ENCODE data around the gene CAMK1D.

The CAMK1D gene

DNA sequence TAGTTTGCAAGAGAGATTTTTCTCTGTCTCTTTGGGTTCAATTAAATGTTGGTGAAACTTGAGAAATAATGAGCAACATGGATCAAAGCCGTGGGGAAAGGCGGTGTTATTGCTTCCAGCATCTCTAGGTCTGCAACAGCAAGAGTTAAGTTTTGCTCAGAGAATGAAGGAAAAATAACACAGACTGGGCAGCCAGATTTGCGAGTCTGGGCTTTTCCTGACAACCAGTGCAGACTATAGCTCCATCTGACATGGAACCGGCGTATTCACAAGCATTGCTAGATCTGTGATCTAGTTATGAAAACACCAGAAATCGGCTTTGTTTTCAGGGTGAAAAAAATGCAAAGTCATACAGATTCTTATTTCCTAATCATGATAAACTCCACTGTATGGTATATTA, 110.4 kb downstream of the CAMK1D start:
- in situ Hi-C loops (cut with MboI; ENCODE audit: low sequenced_read_pairs) = no loop called here

DNA sequence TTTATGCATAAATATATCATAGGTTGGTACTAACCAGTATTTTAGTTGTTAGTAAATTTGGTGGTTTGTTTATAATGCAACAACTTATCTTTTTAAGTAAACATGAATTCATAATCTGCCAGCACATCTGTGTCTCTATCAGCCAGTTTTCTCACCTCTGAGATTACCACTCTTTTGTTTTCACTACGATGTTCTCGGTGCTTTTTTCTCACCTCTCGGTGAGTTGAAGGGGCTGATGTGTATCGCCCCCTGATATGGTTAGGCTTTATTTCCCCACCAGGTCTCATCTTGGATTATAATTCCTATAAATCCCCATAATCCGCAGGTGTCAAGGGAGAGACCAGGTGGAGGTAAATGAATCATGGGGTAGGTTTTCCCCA, 114.1 kb downstream of the CAMK1D start:
- in situ Hi-C loops (cut with MboI; ENCODE audit: low sequenced_read_pairs) = no loop called here

DNA sequence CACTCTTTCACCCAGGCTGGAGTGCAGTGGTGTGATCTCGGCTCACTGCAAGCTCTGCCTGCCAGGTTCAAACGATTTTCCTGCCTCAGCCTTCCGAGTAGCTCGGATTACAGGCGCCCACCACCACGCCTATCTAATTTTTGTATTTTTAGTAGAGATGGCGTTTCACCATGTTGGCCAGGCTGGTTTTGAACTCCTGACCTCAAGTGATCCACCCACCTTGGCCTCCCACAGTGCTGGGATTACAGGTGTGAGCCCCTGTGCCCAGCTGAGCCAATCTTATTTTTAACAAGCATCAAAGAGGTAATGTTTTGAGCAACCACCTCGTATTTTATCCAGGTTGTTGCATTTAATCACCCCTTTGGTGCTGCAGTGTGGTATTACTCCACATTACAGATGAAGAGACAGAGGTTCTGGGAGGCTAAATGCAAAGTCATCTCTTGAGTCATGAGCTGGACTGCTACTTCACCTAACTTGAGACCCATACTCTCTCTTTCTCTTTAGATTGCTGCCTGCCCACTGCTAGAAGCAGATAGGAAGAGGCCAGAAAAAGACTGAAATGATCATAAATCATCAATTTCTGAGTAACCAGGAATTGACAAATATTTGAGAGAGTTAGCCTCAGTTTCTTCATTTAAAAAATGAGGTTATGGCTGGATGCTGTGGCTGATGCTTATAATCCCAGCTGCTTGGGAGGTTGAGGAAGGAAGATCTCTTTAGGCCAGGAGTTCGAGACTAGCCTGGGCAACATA, 116.2 kb downstream of the CAMK1D start:
- in situ Hi-C loops (cut with MboI; ENCODE audit: low sequenced_read_pairs) = no loop called here

DNA sequence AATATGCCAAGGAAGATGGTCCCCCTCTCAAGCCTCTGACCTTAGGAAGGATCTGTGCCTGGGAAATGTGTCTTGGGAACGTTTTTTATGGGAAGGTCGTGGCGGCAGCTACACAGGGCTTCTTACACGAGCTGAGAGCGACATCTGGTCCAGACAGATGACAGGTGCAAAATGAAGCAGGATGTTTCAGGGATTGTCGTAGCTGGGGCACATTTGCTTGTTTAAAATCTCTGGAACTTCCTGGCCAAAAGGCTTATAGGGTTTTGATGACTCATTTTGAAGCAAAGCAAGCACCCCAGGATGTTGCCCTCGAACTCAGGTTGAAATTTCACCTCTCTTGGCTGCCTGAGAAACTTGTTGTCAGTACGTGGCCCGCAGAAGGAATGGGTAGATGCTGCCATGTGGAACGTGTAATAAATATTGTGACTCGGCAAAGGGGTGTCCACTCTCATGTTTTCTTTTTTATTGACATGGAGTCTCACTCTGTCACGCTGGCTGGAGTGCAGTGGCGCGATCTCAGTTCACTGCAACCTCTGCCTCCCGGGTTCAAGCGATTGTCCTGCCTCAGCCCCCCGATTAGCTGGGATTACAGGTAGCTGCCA, 117.5 kb downstream of the CAMK1D start:
- in situ Hi-C loops (cut with MboI; ENCODE audit: low sequenced_read_pairs) = no loop called here

DNA sequence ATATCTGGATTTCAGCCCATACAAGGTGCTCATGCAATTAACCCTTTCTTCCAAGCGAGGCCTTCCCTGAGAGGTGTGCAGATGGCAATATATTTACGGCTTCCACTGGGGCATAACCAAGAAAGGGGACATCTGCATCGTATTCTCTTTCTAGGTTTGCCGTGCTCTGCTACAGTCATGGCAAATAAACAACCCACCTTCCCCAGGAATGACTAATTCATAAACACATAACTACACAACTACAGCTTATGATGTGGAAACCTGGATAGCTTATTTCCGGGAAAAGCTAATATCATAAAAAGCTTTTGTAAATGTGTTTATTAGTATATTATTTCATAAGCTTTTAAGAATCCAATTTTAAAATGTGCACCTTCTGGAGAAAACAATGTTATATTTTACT, 120.0 kb downstream of the CAMK1D start:
- in situ Hi-C loops (cut with MboI; ENCODE audit: low sequenced_read_pairs) = no loop called here

DNA sequence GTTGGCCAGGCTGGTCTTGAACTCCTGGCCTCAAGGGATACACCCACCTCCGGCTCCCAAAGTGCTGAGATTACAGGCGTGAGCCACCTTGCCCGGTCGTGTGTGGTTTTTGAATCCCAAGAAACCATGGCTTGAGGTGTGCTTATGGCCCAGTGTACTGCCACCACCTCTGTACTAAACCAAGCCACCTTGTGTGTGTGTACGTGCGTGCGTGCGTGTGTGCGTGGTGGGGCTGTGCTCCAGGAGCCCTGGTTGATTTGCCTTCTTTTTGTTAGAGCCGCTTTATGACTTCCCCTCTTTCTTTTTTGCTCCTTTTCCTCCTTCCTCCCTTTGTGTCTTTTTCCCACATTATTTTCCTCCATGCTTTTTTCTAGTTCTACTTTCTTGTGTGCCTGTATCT, 121.4 kb downstream of the CAMK1D start:
- in situ Hi-C loops (cut with MboI; ENCODE audit: low sequenced_read_pairs) = no loop called here

DNA sequence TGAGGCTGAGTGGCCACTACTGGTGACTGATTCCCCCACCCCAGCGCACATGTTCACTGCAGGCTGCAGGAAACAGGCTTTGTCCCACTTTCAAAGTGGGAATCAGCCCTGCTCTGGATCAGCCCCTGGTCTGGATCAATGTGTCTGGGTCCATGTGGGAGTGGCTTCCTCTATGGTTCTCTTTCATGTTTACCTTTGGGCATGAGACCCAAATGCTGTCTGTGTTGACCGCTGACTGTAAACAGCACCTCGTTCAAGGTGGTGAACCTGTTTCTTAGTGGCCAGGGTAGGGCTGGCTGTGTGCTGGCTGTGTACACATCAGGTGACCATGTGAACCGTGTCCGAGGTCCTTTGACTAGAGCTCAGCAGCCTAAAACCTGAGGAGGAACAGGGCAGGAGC, 121.8 kb downstream of the CAMK1D start:
- in situ Hi-C loops (cut with MboI; ENCODE audit: low sequenced_read_pairs) = no loop called here

DNA sequence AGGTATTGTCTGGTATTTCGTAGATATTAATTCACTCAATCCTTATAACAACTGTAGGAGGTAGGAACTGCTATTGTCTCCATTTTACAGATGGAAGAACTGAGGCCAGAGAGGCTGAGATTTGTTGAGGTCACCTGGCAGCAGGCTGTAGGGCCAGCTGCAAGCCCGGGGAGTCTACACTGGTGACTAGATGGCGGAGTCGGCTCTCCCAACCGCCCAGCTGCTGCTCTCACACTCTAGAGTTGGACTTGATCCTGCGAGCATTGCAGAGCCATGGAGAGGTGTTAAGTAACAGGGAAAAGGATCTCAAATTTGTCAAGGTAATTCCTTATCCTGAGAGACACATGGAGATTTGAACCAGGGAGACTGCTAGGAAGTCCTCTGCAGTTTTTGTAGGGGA, 124.1 kb downstream of the CAMK1D start:
- in situ Hi-C loops (cut with MboI; ENCODE audit: low sequenced_read_pairs) = no loop called here

DNA sequence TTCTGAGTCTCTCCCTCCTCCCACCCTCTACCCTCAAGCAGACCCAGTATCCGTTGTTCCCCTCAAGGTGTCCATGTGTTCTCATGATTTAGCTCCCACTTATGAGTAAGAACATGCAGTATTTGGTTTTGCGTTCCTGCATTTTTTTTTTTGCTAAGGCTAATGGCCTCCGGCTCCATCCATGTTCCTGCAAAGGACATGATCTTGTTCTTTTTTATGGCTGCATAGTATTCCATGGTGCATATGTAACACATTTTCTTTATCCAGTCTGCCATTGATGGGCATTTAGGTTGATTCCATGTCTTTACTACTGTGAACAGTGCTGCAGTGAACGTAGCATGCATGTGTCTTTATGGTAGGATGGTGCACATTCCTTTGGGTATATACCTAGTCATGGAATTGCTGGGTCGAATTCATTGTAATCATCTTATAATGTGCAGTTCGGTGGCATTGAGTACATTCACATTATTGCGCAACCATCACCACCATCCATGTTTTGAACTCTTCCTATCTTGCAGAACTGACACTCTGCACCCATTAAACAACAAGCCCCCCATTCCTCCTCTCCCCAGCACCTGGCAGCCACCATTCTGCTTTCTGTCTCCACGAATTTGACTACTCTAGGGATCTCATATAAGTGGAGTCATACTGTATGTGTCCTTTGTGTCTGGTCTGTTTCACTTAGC, 125.5 kb downstream of the CAMK1D start:
- in situ Hi-C loops (cut with MboI; ENCODE audit: low sequenced_read_pairs) = no loop called here

DNA sequence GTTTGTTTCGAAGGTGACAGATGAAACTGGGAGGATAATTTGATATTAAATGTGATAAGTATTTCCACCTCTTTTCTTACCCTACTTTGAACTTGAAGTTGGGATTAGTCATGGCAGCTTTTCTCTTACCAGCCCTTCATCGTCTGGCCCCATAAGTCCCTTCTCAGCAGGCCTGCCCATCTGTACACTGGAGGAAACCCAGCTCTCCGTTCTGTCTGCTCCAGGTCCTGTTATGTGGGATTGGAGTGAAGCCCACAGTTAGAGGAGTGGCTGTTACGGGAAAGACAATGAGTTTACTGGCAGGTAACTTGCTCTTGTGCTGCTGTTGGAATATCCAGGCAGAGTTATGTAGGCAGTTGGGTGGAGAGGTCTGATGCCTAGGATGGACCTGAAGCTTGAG, 127.3 kb downstream of the CAMK1D start:
- in situ Hi-C loops (cut with MboI; ENCODE audit: low sequenced_read_pairs) = no loop called here

DNA sequence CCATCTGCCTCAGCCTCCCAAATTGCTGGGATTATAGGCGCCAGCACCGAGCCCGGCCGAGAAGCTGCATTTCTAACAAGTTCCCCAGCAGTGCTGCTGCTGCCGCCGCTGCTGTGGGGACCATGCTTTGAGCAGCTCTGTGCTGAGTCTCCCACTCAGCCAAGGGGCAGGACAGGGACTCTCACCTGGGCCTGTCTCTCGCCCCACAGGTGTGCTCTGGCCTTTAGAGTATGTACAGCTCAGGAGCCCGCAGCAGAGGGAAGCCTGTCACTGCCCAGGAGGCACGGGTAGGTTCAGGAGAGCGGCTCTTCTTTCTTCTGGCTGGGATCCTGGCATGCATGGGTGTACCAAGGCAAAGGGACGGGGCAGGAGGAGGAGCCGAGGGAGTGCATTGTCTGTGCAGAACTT, 130.1 kb downstream of the CAMK1D start:
- in situ Hi-C loops (cut with MboI; ENCODE audit: low sequenced_read_pairs) = no loop called here

DNA sequence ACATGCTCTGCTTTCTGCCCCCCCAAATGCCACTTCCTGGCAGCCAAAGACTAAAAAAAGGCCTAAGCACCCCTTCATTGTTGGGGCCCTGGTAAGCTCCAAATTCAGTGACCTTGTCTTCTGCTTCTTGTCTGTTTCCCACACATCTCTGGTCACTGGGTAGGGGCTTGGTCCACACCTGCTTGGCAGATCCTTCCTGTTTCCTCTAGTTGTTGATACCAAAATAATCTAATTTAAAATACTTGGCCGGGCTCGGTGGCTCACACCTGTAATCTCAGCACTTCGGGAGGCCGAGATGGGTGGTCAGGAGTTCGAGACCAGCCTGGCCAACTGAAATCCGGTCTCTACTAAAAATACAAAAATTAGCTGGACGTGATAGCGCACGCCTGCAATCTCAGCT, 130.6 kb downstream of the CAMK1D start:
- in situ Hi-C loops (cut with MboI; ENCODE audit: low sequenced_read_pairs) = no loop called here

DNA sequence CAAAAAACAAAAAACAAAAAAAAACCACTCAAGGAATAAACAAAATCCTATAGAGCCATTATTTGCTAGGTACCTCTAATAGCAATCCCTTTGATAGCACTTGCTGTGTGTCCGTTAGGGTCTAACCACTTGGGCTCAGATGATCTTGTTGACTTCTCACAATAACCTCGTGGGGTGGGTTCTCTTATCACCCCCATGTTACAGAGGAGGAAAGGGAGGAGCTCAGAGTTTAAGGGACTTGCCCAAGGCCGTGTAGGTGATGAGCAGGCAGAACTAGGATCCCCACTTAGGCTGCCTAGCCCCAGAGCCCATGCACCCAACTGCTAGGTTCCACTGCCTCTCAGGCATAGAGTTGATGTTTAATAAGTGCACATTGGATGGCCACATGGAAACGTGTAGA, 131.1 kb downstream of the CAMK1D start:
- in situ Hi-C loops (cut with MboI; ENCODE audit: low sequenced_read_pairs) = no loop called here

DNA sequence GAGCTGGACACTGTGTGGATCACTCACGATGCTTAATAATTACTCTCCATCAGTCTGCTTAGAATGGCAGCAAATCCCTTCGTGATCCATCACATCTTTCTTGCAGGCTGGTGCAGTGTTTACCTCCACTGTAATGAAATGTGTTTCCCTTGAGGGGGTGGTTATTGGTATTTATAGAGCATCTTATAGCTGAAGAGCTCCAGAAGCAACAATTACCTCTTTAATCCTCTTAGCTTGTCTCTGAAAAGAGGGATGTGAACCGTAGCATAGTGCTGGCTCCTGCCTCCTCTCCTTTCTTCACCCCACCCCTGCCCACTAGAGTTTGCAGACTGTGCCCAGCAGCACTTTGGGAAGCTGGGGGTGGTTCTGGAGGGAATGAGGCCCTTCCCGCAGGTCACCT, 132.6 kb downstream of the CAMK1D start:
- in situ Hi-C loops (cut with MboI; ENCODE audit: low sequenced_read_pairs) = no loop called here

DNA sequence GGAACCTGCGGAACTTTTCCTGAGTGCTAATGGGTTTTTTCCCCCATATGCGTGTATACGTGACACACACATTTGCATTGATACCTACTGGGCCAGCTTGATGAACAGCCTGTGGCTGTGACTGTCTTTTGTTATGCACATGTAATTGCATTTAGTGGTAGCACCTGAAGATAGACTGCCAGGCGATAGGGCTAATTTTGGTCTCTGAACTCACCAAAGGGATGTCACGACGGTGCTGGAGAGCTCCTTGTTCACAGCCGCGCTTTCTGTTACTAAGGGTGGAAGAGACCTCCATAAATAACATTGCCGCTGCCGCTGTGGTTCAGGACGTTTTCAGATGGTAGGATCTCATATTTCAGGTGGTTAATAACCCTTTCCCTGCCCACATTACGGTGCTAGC, 133.2 kb downstream of the CAMK1D start:
- in situ Hi-C loops (cut with MboI; ENCODE audit: low sequenced_read_pairs) = no loop called here

DNA sequence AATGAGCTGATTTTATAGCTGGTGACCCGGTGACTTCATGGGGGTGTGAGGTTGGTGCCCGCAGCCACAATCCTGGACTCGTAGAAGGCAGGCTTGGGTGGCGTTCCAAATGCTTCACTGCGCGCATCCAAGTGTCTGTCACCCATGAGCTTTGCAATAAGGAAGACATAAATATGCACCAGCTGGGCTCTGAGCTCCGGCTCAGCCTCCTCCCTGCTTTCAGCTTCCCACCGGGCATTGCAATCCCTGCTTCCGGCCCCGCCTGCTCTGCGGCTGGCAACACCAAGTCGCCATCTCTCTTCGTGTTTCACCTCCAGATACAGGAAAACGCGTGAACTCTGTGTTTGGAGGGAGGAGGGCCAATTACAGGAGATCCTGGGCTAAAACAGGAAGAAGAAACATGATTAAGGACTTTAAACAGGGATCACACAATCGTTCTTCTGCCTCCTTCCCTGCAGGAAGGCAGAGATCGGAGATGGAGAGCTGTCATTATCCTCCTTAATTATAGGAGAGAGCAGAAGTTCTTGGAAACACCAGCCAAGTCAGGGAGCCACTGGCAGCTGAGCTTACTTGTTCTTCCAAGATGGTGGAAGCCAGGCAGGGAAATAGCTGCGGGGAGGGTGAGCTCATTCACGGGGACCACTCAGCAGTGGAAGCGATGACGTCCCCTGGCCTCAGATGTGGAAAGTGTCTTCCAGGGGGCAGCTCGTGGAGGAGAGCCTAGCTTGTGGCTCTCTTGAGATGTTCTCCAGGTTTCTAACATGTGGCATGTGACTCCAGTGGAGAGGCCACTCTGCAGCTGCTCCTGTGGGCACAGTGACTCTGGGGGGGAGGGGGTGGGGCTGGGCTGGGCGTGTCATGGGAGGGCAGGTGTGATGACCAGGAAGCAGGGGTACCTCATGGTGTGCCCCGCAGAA, 134.9 kb downstream of the CAMK1D start:
- in situ Hi-C loops (cut with MboI; ENCODE audit: low sequenced_read_pairs) = no loop called here

DNA sequence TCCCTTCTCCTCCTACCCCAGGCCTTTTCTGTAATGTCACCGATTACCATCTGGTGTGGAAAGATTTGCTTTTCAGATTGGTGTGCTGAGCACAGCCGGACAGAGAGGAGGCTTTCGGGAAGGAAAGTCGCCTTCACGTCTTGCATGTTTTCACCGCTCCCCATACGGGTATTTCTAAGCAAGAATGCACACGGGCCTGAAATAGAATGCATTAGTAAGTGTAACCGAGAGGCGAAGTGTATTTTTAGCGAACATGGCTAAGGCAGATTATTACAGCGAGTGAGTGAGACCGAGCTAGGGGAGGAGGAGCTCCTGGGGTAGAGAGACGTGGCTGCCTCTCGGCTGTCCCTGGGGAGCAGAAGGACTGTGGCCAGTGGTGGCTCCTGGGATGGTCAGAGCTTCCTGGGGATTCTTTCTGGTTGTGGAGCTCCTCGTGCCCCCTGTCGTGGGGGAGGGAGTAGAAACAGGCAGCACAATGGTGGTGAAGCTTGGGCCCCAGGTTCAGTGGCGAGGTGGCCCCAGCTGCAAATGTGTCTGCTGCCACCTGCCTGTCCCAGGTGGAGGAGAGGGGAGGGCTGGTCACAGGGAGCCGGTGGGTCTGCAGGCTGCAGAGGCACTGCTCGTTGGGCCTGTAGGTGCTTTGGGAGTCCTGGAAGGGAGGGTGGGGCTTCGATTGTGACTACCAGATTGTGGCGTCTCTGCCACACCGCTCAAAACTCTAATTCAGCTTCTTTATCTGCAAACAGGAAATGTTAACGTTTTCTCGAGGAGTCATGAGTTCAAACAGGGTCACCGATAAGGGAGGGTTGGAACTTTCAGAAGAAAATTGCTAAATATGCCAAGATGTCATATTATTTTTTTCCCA, 135.8 kb downstream of the CAMK1D start:
- in situ Hi-C loops (cut with MboI; ENCODE audit: low sequenced_read_pairs) = no loop called here

DNA sequence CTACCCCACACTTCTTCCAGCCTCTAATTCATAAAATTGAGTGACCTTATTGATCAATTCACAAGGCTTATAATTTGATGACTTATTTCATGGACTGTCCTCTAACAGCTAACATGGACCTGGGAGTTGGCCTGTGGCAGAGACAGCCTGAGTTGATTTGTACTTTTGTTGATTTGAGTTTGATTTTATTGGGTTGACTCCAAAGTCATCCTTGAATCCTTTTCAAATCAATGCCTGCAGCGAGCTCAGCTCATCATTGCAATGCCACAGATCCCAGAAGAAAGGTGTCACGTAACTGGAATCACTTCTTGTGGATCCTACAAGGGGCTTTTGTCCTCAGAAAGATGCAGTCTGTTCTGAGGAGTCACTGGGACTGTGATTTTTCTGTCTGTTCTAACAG, 138.0 kb downstream of the CAMK1D start:
- in situ Hi-C loops (cut with MboI; ENCODE audit: low sequenced_read_pairs) = no loop called here

DNA sequence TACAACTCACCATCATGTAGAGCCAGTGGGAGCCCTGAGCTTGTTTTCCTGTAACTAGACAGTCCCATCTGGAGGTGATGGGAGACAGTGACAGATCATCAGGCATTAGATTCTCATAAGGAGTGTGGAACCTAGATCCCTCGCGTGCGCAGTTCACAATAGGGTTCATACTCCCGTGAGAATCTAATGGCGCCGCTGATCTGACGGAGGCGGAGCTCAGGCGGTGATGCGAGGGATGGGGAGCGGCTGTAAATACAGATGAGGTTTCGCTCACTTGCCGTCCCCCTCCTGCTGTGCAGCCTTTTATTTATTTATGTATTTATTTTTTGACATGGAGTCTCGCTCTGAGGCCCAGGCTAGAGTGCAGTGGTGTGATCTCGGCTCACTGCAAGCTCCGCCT, 139.3 kb downstream of the CAMK1D start:
- in situ Hi-C loops (cut with MboI; ENCODE audit: low sequenced_read_pairs) = no loop called here

DNA sequence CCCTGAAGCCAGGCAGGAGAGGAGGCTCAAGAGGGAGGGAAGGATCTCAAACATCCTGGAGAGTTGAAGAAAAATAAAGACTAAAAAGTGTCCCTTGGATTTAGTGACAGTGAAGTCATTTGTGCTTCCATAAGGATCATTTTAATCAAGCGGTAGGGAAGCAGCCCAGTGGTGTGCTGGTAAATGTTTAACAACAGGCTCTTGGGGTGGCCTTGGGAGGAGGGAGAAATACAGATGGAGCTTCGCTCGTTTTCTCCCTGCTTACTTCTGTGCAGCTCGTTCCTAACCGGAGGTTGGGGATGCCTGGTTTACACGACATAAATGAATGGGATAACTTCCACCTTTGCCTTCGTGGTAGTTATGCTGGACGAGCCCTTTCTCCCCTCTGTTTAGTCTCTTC, 140.0 kb downstream of the CAMK1D start:
- in situ Hi-C loops (cut with MboI; ENCODE audit: low sequenced_read_pairs) = no loop called here
